H1 (cell line): ENCODE measurements around the gene RXRA. TPM values are rescaled to one million over a fixed set of nuclear protein-coding genes. Genes with fewer than 3 reads are reported as not detected.

Experiments
- CTCF ChIA-PET: fragments of 300-600 bp; sonication (Branson Sonifier 250); formaldehyde crosslinking; loops from one replicate; lab custom pipeline; 2021; ENCODE audit not compliant: partially characterized antibody; lab: Charles Lee
- POLR2A ChIA-PET: fragments of 300-600 bp; sonication (Branson Sonifier 250); formaldehyde crosslinking; loops from one replicate; lab custom pipeline; 2021; ENCODE audit warnings: inconsistent platforms; ENCODE audit not compliant: partially characterized antibody; lab: Charles Lee
- DNase-seq, 2 experiments: peaks; one replicate each; pipeline versions ENCODE4 v3.0.0 to v3.0.0-alpha.2; 2010 to 2022; ENCODE audit warnings: low spot score in 2 of 2, low read depth in 1 of 2, mixed read lengths in 1 of 2
- FAIRE-seq: peaks from 2 replicates; lab custom pipeline; 2011; peaks lifted over from hg19 to GRCh38; lab: Jason Lieb, UNC
- H2AFZ ChIP-seq: 2 replicates; pipeline ENCODE4 v1.8.1; 2012; ENCODE audit warnings: low read length, inconsistent platforms
- H2AK5ac ChIP-seq: 2 replicates; pipeline ENCODE4 v1.6.1; 2013; ENCODE audit warnings: low read depth, low read length
- H2BK120ac ChIP-seq: replicated peaks from 2 replicates; pipeline ENCODE3; 2013; ENCODE audit warnings: low read depth, low read length, inconsistent platforms
- H2BK12ac ChIP-seq: 2 replicates; pipeline ENCODE4 v1.6.1; 2013; ENCODE audit warnings: low read depth, low read length
- H2BK15ac ChIP-seq: 2 replicates; pipeline ENCODE4 v1.6.1; 2013; ENCODE audit warnings: low read length
- H2BK20ac ChIP-seq: 2 replicates; pipeline ENCODE4 v1.6.1; 2013; ENCODE audit warnings: low read length
- H2BK5ac ChIP-seq: 2 replicates; pipeline ENCODE4 v1.6.1; 2013; ENCODE audit warnings: low read depth, low read length
- H3K14ac ChIP-seq: 2 replicates; pipeline ENCODE4 v1.6.1; 2013; ENCODE audit warnings: inconsistent platforms; ENCODE audit not compliant: insufficient read length
- H3K18ac ChIP-seq: 2 replicates; pipeline ENCODE4 v1.6.1; 2013; ENCODE audit warnings: low read length; ENCODE audit errors: extremely low read depth
- H3K23ac ChIP-seq: 2 replicates; pipeline ENCODE4 v1.6.1; 2013; ENCODE audit warnings: inconsistent platforms; ENCODE audit not compliant: insufficient read length
- H3K23me2 ChIP-seq: 2 replicates; pipeline ENCODE4 v1.6.1; 2013; ENCODE audit warnings: low read depth, low read length
- H3K27ac ChIP-seq: 2 replicates; pipeline ENCODE4 v1.6.1; 2011; ENCODE audit warnings: low read depth, low read length, inconsistent platforms
- H3K27me3 ChIP-seq, 4 experiments: replicated peaks in 1 of 4; 1 replicate in 1 of 4; 2 replicates in 3 of 4; pipeline versions ENCODE4 v1.6.1 to v1.8.1; 2011 to 2013; ENCODE audit warnings: low read length in 3 of 4, mild to moderate bottlenecking in 3 of 4, inconsistent platforms in 2 of 4, mixed read lengths in 2 of 4, moderate library complexity in 1 of 4; ENCODE audit not compliant: control insufficient read depth in 3 of 4, insufficient read depth in 3 of 4; ENCODE audit errors: extremely low read depth in 1 of 4
- H3K36me3 ChIP-seq, 4 experiments: 2 replicates each; pipeline versions ENCODE4 v1.6.1 to v1.8.1; 2011 to 2013; ENCODE audit warnings: mild to moderate bottlenecking in 4 of 4, low read length in 3 of 4, moderate library complexity in 2 of 4, control low read depth in 1 of 4, inconsistent platforms in 1 of 4; ENCODE audit not compliant: insufficient read depth in 4 of 4, control insufficient read depth in 2 of 4
- H3K4ac ChIP-seq: replicated peaks from 2 replicates; pipeline ENCODE3; 2013; ENCODE audit warnings: low read length, low read depth, mixed read lengths, inconsistent platforms; ENCODE audit not compliant: insufficient read length
- H3K4me1 ChIP-seq, 4 experiments: replicated peaks in 1 of 4; 1 replicate in 1 of 4; 2 replicates in 3 of 4; pipeline versions ENCODE4 v1.6.1 to v1.8.1; 2011 to 2013; ENCODE audit warnings: low read length in 3 of 4, inconsistent platforms in 2 of 4, mixed read lengths in 1 of 4; ENCODE audit not compliant: insufficient read depth in 4 of 4, control insufficient read depth in 3 of 4
- H3K4me2 ChIP-seq, 2 experiments: 2 replicates each; pipeline versions ENCODE4 v1.6.1 to v1.8.1; 2011 to 2013; ENCODE audit warnings: low read depth in 2 of 2, low read length in 2 of 2, control low read depth in 1 of 2, inconsistent platforms in 1 of 2, mild to moderate bottlenecking in 1 of 2; ENCODE audit not compliant: insufficient read depth in 1 of 2
- H3K4me3 ChIP-seq, 4 experiments: fragments of 200-600, 300-600 bp in 1 of 4; sonication (generic), shearing (Covaris generic), sonication (Bioruptor Twin) in 1 of 4; 2 replicates each; pipeline versions ENCODE4 v1.5.1 to v1.8.1; 2011 to 2016; ENCODE audit warnings: low read length in 4 of 4, low read depth in 3 of 4, control low read depth in 2 of 4, inconsistent platforms in 2 of 4, mild to moderate bottlenecking in 2 of 4, mixed read lengths in 1 of 4, moderate library complexity in 1 of 4; ENCODE audit not compliant: insufficient read depth in 2 of 4; ENCODE audit errors: extremely low read depth in 1 of 4
- H3K56ac ChIP-seq: replicated peaks from 2 replicates; pipeline ENCODE3; 2013; ENCODE audit warnings: low read depth, mild to moderate bottlenecking, mixed read lengths, low read length, inconsistent platforms; ENCODE audit not compliant: insufficient read length
- H3K79me1 ChIP-seq: 2 replicates; pipeline ENCODE4 v1.6.1; 2013; ENCODE audit warnings: low read depth, low read length, control low read depth
- H3K79me2 ChIP-seq, 2 experiments: 2 replicates each; pipeline versions ENCODE4 v1.6.1 to v1.8.1; 2012 to 2013; ENCODE audit warnings: low read length in 2 of 2, mild to moderate bottlenecking in 2 of 2, inconsistent platforms in 1 of 2; ENCODE audit not compliant: insufficient read depth in 2 of 2, control insufficient read depth in 1 of 2
- H3K9ac ChIP-seq, 4 experiments: replicated peaks in 1 of 4; 1 replicate in 1 of 4; 2 replicates in 3 of 4; pipeline versions ENCODE4 v1.6.1 to v1.8.1; 2011 to 2013; ENCODE audit warnings: low read depth in 3 of 4, low read length in 3 of 4, control low read depth in 2 of 4, mild to moderate bottlenecking in 2 of 4, moderate library complexity in 2 of 4, inconsistent platforms in 1 of 4; ENCODE audit errors: extremely low read depth in 1 of 4
- H3K9me3 ChIP-seq, 2 experiments: 2 replicates each; pipeline versions ENCODE4 v1.6.1 to v1.8.1; 2012 to 2013; ENCODE audit warnings: mild to moderate bottlenecking in 2 of 2, moderate library complexity in 2 of 2, control low read depth in 1 of 2, inconsistent platforms in 1 of 2, low read depth in 1 of 2, low read length in 1 of 2, mixed read lengths in 1 of 2; ENCODE audit not compliant: insufficient read depth in 2 of 2
- H4K20me1 ChIP-seq, 2 experiments: replicated peaks in 1 of 2; 2 replicates each; pipeline versions ENCODE3 to v1.8.1; 2011 to 2013; ENCODE audit warnings: inconsistent platforms in 2 of 2, low read length in 2 of 2, mild to moderate bottlenecking in 1 of 2; ENCODE audit not compliant: insufficient read depth in 2 of 2, control insufficient read depth in 1 of 2
- H4K5ac ChIP-seq: 2 replicates; pipeline ENCODE4 v1.6.1; 2013; ENCODE audit warnings: low read length, low read depth, mixed read lengths, inconsistent platforms; ENCODE audit not compliant: insufficient read length
- H4K8ac ChIP-seq: 2 replicates; pipeline ENCODE4 v1.8.0; 2013; ENCODE audit warnings: mild to moderate bottlenecking, moderate library complexity, low read length, inconsistent platforms; ENCODE audit not compliant: insufficient read depth; ENCODE audit errors: extremely low read depth
- H4K91ac ChIP-seq: replicated peaks from 2 replicates; pipeline ENCODE3; 2013; ENCODE audit warnings: low read length, mixed read lengths, inconsistent platforms; ENCODE audit not compliant: insufficient read length
- ASH2L ChIP-seq: fragments of 200-600, 300-600 bp; sonication (generic); IDR thresholded peaks from one replicate; pipeline ENCODE4 v1.7.1; 2017; ENCODE audit warnings: low read length
- EZH2 ChIP-seq: fragments of 200-600 bp; sonication (generic); IDR thresholded peaks from 2 replicates; pipeline ENCODE4 v1.7.1; 2012; ENCODE audit warnings: low read depth, mild to moderate bottlenecking, moderate library complexity, low read length, inconsistent platforms; ENCODE audit not compliant: severe bottlenecking
- NANOG ChIP-seq: IDR thresholded peaks from 2 replicates; pipeline ENCODE4 v1.6.1; 2011; ENCODE audit warnings: low read length, low read depth, mild to moderate bottlenecking, inconsistent platforms; ENCODE audit not compliant: insufficient read depth, poor library complexity, severe bottlenecking
- RAD21 ChIP-seq, 2 experiments: IDR thresholded peaks in 1 of 2; conservative IDR thresholded peaks in 1 of 2; 2 replicates each; pipeline ENCODE4 v1.6.1; 2011; ENCODE audit warnings: low read depth in 2 of 2, low read length in 2 of 2, improper control_type of control experiment in 1 of 2, inconsistent platforms in 1 of 2, mild to moderate bottlenecking in 1 of 2, moderate library complexity in 1 of 2
- RBBP5 ChIP-seq: IDR thresholded peaks from 2 replicates; pipeline ENCODE4 v1.7.1; 2012; ENCODE audit warnings: low read depth, mild to moderate bottlenecking, inconsistent platforms, low read length, moderate library complexity, borderline replicate concordance
- RFX5 ChIP-seq: IDR thresholded peaks from 2 replicates; pipeline ENCODE4 v1.6.1; 2011; ENCODE audit warnings: low read depth, low read length, improper control_type of control experiment, borderline replicate concordance
- TAF1 ChIP-seq: IDR thresholded peaks from 2 replicates; pipeline ENCODE4 v1.6.1; 2011; ENCODE audit warnings: mild to moderate bottlenecking, low read depth, low read length
- ZNF274 ChIP-seq: IDR thresholded peaks from 2 replicates; pipeline ENCODE4 v1.7.0; 2012; ENCODE audit warnings: low read length, borderline replicate concordance; ENCODE audit errors: extremely low read depth
- WGBS, 2 experiments: shearing (Covaris generic) in 1 of 2; methylation state at CpG; one replicate each; pipeline versions ENCODE4 v1.1.6 to v1.1.7; 2013 to 2015; ENCODE audit warnings: low lambda C conversion rate in 2 of 2, mixed read lengths in 2 of 2, inconsistent platforms in 1 of 2, low coverage in 1 of 2, missing lambda C conversion rate in 1 of 2; ENCODE audit not compliant: insufficient replicate concordance in 2 of 2, insufficient coverage in 1 of 2, insufficient read length in 1 of 2; ENCODE audit errors: extremely low coverage in 1 of 2, missing lambda C conversion rate in 1 of 2; 5-methylcytosine and 5-hydroxymethylcytosine counted together
- polyA plus RNA-seq, 7 experiments: library from polyadenylated mRNA; depleted of rRNA in 3 of 7; stranded (reverse) in 5 of 7; unstranded in 2 of 7; fragments of >200 nt in 5 of 7; fragments of 200-250 nt in 2 of 7; gene quantifications; 1 replicate in 5 of 7; 2 replicates in 1 of 7; 4 replicates in 1 of 7; pipeline versions ENCODE4 v1.2.1 to v1.2.3, GENCODE V29; 2011 to 2013; ENCODE audit warnings: missing spikeins in 2 of 7, mixed read lengths in 2 of 7
- total RNA-seq: library from RNA; stranded (reverse); fragmentation: NEBNext Ultra II Directional; extraction: Animal tissue kit (Norgen Biotek cat#: 25700); gene quantifications from 2 replicates; pipeline ENCODE4 v1.2.1, GENCODE V29; 2021

RXRA gene
- total and polyA plus RNA-seq, 2 of the 8 experiments (the other 6 are each of a cell fraction or from before 2014, with no cell fraction given), result 9.8 to 29.4 TPM

DNA sequence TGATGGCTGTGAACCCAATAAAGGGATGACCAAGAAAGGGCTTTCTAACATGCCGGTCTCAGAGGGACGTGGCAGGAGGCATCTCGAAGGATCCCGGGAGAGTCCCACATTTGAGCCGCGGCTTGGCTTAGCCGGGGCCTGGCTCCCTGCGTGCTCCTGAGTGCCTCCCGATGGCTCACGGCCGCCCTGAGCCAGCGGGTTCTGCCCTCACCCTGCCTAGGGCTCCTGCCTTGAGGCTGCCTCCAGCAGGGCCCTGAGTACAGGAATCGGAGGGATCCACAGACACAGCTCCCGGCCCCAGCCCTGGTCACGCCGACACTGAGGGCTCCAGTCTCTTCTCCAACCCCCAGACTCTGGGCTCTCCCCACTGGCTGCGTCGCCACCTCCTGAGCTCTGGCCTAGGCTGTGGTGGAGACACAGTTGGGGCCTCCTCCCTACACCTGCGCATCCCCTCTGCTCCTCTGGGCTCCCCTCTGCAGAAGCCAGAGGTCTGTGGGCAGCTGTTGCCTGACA is 44.1 kb upstream of the RXRA start:
- H3K79me2 ChIP-seq, result no peaks in the 10 kb centered on the region
- no peak overlapping the region for H3K56ac ChIP-seq
- no peaks in the 10 kb centered on the region; a peak in 1 of 7 replicates for H3K27me3 ChIP-seq
- H2AK5ac ChIP-seq, result no peak overlapping the region
- no peak for FAIRE-seq
- H3K23ac ChIP-seq, result no peak overlapping the region
- H2BK5ac ChIP-seq, result no peak overlapping the region; the same call in 1 of the 2 replicates
- peaks cover 0 to 11% of the 10 kb centered on the region in 2 experiments for H4K20me1 ChIP-seq
- CTCF ChIA-PET, result interaction anchor here (1.2 kb wide), 2 partner anchors 9 to 10 kb away, joined by 3 to 4 read pairs; no protein-coding TSS in a partner anchor
- no peak for TF ChIP-seq RFX5
- TF ChIP-seq ZNF274, result no peak
- no peak for TF ChIP-seq NANOG
- TF ChIP-seq ASH2L, result no peak
- TF ChIP-seq RBBP5, result no peak
- TF ChIP-seq EZH2, result no peak
- no peak for TF ChIP-seq TAF1
- no peak for TF ChIP-seq RAD21 (IDR thresholded peaks at IDR 0.05 in 1 of 2, conservative IDR thresholded peaks at IDR 0.05 in 1 of 2; ENCODE audit: low read depth in 2 of 2, low read length in 2 of 2)
- no peak overlapping the region for H3K4me3 ChIP-seq
- H3K23me2 ChIP-seq, result peaks cover 11% of the 10 kb centered on the region; the same call in 1 of the 2 replicates
- H2BK15ac ChIP-seq, result no peak overlapping the region
- H3K36me3 ChIP-seq, result no peaks in the 10 kb centered on the region; a peak in 1 of 8 replicates
- H3K4me2 ChIP-seq, result no peak overlapping the region
- H2BK120ac ChIP-seq, result no peak overlapping the region
- peaks cover 0 to 4% of the 10 kb centered on the region in 2 experiments; a peak in 1 of 4 replicates for H3K9me3 ChIP-seq
- no peak overlapping the region for H3K27ac ChIP-seq
- DNase-seq, result no peak
- H3K18ac ChIP-seq, result no peak overlapping the region
- H3K9ac ChIP-seq, result no peak overlapping the region
- H3K4ac ChIP-seq, result no peak overlapping the region
- 87% methylated on average over 19 of the region's 19 CpGs; no CpG with 5 or more reads in 1 of the 2 experiments for WGBS, 2 experiments
- no peaks in the 10 kb centered on the region for H3K79me1 ChIP-seq
- no peak overlapping the region for H4K8ac ChIP-seq
- POLR2A ChIA-PET, result no interaction called here
- H2AFZ ChIP-seq, result no peak overlapping the region
- no peak overlapping the region for H4K5ac ChIP-seq
- no peak overlapping the region for H2BK20ac ChIP-seq
- no peak overlapping the region for H2BK12ac ChIP-seq
- no peak overlapping the region for H3K14ac ChIP-seq
- no peak overlapping the region for H4K91ac ChIP-seq
- H3K4me1 ChIP-seq, result no peaks in the 10 kb centered on the region; a peak in 1 of 7 replicates
